ENCODE measurements around the gene NRG3.

The NRG3 gene

GRCh38 chr10:82918022-82918421 is 1043.0 kb downstream of the NRG3 start:
- Histone ChIP-seq H3K4me3 (ENCODE audit: low read depth, low read length) (no peak overlapping the region), H3K23ac (ENCODE audit: low read length) (no peak overlapping the region), H3K79me2 (ENCODE audit: control insufficient read depth, insufficient read depth, low read length, poor library complexity) (no peaks in the 10 kb centered on the region), H3K4me2 (ENCODE audit: low read length) (no peak overlapping the region), H3K4me1 (ENCODE audit: control insufficient read depth in 1 of 2, insufficient read depth in 2 of 2, low read length in 2 of 2) (no peaks in the 10 kb centered on the region), H2AK5ac (ENCODE audit: low read length) (no peak overlapping the region), H3K9ac (ENCODE audit: low read length) (no peak overlapping the region), H3K9me3 (ENCODE audit: insufficient read depth, low read depth, low read length) (no peaks in the 10 kb centered on the region), H3K18ac (ENCODE audit: low read length) (no peak overlapping the region), H3K27ac (ENCODE audit: low read depth, low read length) (no peak overlapping the region), H3K36me3 (ENCODE audit: control insufficient read depth in 1 of 2, insufficient read depth in 2 of 2, low read length in 2 of 2) (no peaks in the 10 kb centered on the region), H2BK12ac (ENCODE audit: low read length) (no peak overlapping the region), H2BK120ac (ENCODE audit: insufficient read depth, low read length, poor library complexity) (no peak overlapping the region), H3K14ac (ENCODE audit: low read length) (no peak overlapping the region), H2AFZ (ENCODE audit: insufficient read depth, low read length, poor library complexity) (no peak overlapping the region), H4K91ac (ENCODE audit: low read depth, low read length) (no peak overlapping the region), H4K8ac (ENCODE audit: low read depth, low read length) (no peak overlapping the region), H2BK5ac (ENCODE audit: low read depth, low read length, poor library complexity) (no peak overlapping the region), H3K4ac (ENCODE audit: low read depth, low read length) (no peak overlapping the region), H4K12ac (ENCODE audit: low read depth, low read length) (no peak overlapping the region), H3K79me1 (ENCODE audit: low read length) (no peaks in the 10 kb centered on the region), H3K27me3 (ENCODE audit: insufficient read depth, low read length) (no peaks in the 10 kb centered on the region)
- no peak for DNase-seq

GRCh38 chr10:82922046-82922445 is 1047.1 kb downstream of the NRG3 start:
- no peak overlapping the region for H2BK12ac ChIP-seq (ENCODE audit: low read length)
- no peak overlapping the region for H3K18ac ChIP-seq (ENCODE audit: low read length)
- H3K36me3 ChIP-seq (ENCODE audit: control insufficient read depth in 1 of 2, insufficient read depth in 2 of 2, low read length in 2 of 2): no peaks in the 10 kb centered on the region
- no peak overlapping the region for H3K4ac ChIP-seq (ENCODE audit: low read depth, low read length)
- H3K79me2 ChIP-seq (ENCODE audit: control insufficient read depth, insufficient read depth, low read length, poor library complexity): no peaks in the 10 kb centered on the region
- no peak overlapping the region for H3K9ac ChIP-seq (ENCODE audit: low read length)
- no CpG with 5 or more reads among the region's 4 CpGs for whole genome bisulfite sequencing (ENCODE audit: extremely low coverage, insufficient coverage, insufficient read length)
- no peak overlapping the region for H3K14ac ChIP-seq (ENCODE audit: low read length)
- peaks cover 2% of the 10 kb centered on the region for H3K79me1 ChIP-seq (ENCODE audit: low read length)
- no peak overlapping the region for H4K91ac ChIP-seq (ENCODE audit: low read depth, low read length)
- H2BK120ac ChIP-seq (ENCODE audit: insufficient read depth, low read length, poor library complexity): no peak overlapping the region
- no peak for DNase-seq
- H3K23ac ChIP-seq (ENCODE audit: low read length): no peak overlapping the region
- no peaks in the 10 kb centered on the region for H3K4me1 ChIP-seq (ENCODE audit: control insufficient read depth in 1 of 2, insufficient read depth in 2 of 2, low read length in 2 of 2)
- H3K27me3 ChIP-seq (ENCODE audit: insufficient read depth, low read length): no peaks in the 10 kb centered on the region
- H2AFZ ChIP-seq (ENCODE audit: insufficient read depth, low read length, poor library complexity): no peak overlapping the region
- H4K8ac ChIP-seq (ENCODE audit: low read depth, low read length): no peak overlapping the region
- H3K4me2 ChIP-seq (ENCODE audit: low read length): no peak overlapping the region
- H3K27ac ChIP-seq (ENCODE audit: low read depth, low read length): no peak overlapping the region
- no peak overlapping the region for H3K4me3 ChIP-seq (ENCODE audit: low read depth, low read length)
- no peak overlapping the region for H2BK5ac ChIP-seq (ENCODE audit: low read depth, low read length, poor library complexity)
- no peak overlapping the region for H2AK5ac ChIP-seq (ENCODE audit: low read length)
- H3K9me3 ChIP-seq (ENCODE audit: insufficient read depth, low read depth, low read length): peaks cover 2% of the 10 kb centered on the region
- H4K12ac ChIP-seq (ENCODE audit: low read depth, low read length): no peak overlapping the region

- Histone ChIP-seq H4K91ac (ENCODE audit: low read depth, low read length) (no peak overlapping the region), H4K12ac (ENCODE audit: low read depth, low read length) (no peak overlapping the region), H3K18ac (ENCODE audit: low read length) (no peak overlapping the region), H2AFZ (ENCODE audit: insufficient read depth, low read length, poor library complexity) (no peak overlapping the region), H2AK5ac (ENCODE audit: low read length) (no peak overlapping the region), H2BK5ac (ENCODE audit: low read depth, low read length, poor library complexity) (no peak overlapping the region), H4K8ac (ENCODE audit: low read depth, low read length) (no peak overlapping the region), H3K9me3 (ENCODE audit: insufficient read depth, low read depth, low read length) (peaks cover 2% of the 10 kb centered on the region), H3K27ac (ENCODE audit: low read depth, low read length) (no peak overlapping the region), H3K4me3 (ENCODE audit: low read depth, low read length) (no peak overlapping the region), H3K9ac (ENCODE audit: low read length) (no peak overlapping the region), H3K36me3 (ENCODE audit: control insufficient read depth in 1 of 2, insufficient read depth in 2 of 2, low read length in 2 of 2) (no peaks in the 10 kb centered on the region), H3K4ac (ENCODE audit: low read depth, low read length) (no peak overlapping the region), H3K14ac (ENCODE audit: low read length) (no peak overlapping the region), H3K79me1 (ENCODE audit: low read length) (peaks cover 2% of the 10 kb centered on the region), H3K23ac (ENCODE audit: low read length) (no peak overlapping the region), H3K4me2 (ENCODE audit: low read length) (no peak overlapping the region), H2BK120ac (ENCODE audit: insufficient read depth, low read length, poor library complexity) (no peak overlapping the region), H3K4me1 (ENCODE audit: control insufficient read depth in 1 of 2, insufficient read depth in 2 of 2, low read length in 2 of 2) (no peaks in the 10 kb centered on the region), H3K27me3 (ENCODE audit: insufficient read depth, low read length) (no peaks in the 10 kb centered on the region), H2BK12ac (ENCODE audit: low read length) (no peak overlapping the region), H3K79me2 (ENCODE audit: control insufficient read depth, insufficient read depth, low read length, poor library complexity) (no peaks in the 10 kb centered on the region)
- no CpG with 5 or more reads among the region's 2 CpGs for WGBS (ENCODE audit: extremely low coverage, insufficient coverage, insufficient read length)
- DNase-seq: no peak
These were observed 1047.8 kb downstream of the NRG3 start for GRCh38 chr10:82922755-82923154.

- Histone ChIP-seq H3K79me1 (ENCODE audit: low read length) (peaks cover 2% of the 10 kb centered on the region), H3K9me3 (ENCODE audit: insufficient read depth, low read depth, low read length) (peaks cover 2% of the 10 kb centered on the region), H3K14ac (ENCODE audit: low read length) (no peak overlapping the region), H3K4me1 (ENCODE audit: control insufficient read depth in 1 of 2, insufficient read depth in 2 of 2, low read length in 2 of 2) (no peaks in the 10 kb centered on the region), H2AFZ (ENCODE audit: insufficient read depth, low read length, poor library complexity) (no peak overlapping the region), H3K4me2 (ENCODE audit: low read length) (no peak overlapping the region), H4K91ac (ENCODE audit: low read depth, low read length) (no peak overlapping the region), H3K9ac (ENCODE audit: low read length) (no peak overlapping the region), H2BK5ac (ENCODE audit: low read depth, low read length, poor library complexity) (no peak overlapping the region), H4K8ac (ENCODE audit: low read depth, low read length) (no peak overlapping the region), H3K4ac (ENCODE audit: low read depth, low read length) (no peak overlapping the region), H3K18ac (ENCODE audit: low read length) (no peak overlapping the region), H2BK12ac (ENCODE audit: low read length) (no peak overlapping the region), H3K27me3 (ENCODE audit: insufficient read depth, low read length) (no peaks in the 10 kb centered on the region), H3K23ac (ENCODE audit: low read length) (no peak overlapping the region), H3K79me2 (ENCODE audit: control insufficient read depth, insufficient read depth, low read length, poor library complexity) (no peaks in the 10 kb centered on the region), H3K4me3 (ENCODE audit: low read depth, low read length) (no peak overlapping the region), H3K27ac (ENCODE audit: low read depth, low read length) (peak overlapping the region; percentile 26), H4K12ac (ENCODE audit: low read depth, low read length) (no peak overlapping the region), H3K36me3 (ENCODE audit: control insufficient read depth in 1 of 2, insufficient read depth in 2 of 2, low read length in 2 of 2) (no peaks in the 10 kb centered on the region), H2BK120ac (ENCODE audit: insufficient read depth, low read length, poor library complexity) (no peak overlapping the region), H2AK5ac (ENCODE audit: low read length) (no peak overlapping the region)
- no CpG with 5 or more reads among the region's 1 CpG for WGBS (ENCODE audit: extremely low coverage, insufficient coverage, insufficient read length)
- no peak for DNase-seq
These were observed 1049.7 kb downstream of the NRG3 start for GRCh38 chr10:82924711-82925110.
